NCI-H446 (cell line): ENCODE data around the gene MLN.
A peak's percentile ranks its signal among the peaks of the same experiment; 100 is the strongest.

ENCODE experiments used
- DNase-seq, 2 experiments: peaks; one replicate each; lab custom pipeline; 2025; lab: John Stamatoyannopoulos, UW

MLN gene

GRCh38 chr6:33788694-33789549 lies 14.9 kb downstream of the MLN start, which contains the start of gene LEMD2:
Gene LEMD2, minus strand, starts transcription at chr6:33789130. Its CDS starts 14 bp downstream, at chr6:33789116.
- peak; percentile 83 to 93 for DNase-seq

- DNase-seq: peak in 1 of 2 experiments; percentile 16
These were observed 15.7 kb downstream of the MLN start for GRCh38 chr6:33787954-33788693.

GRCh38 chr6:33787346-33787953 lies 16.4 kb downstream of the MLN start:
- no peak for DNase-seq

GRCh38 chr6:33786736-33787135 lies 17.1 kb downstream of the MLN start:
- no peak for DNase-seq

GRCh38 chr6:33785778-33786177 lies 18.0 kb downstream of the MLN start:
- no peak for DNase-seq

- DNase-seq: no peak
These were observed 19.0 kb downstream of the MLN start for GRCh38 chr6:33784787-33785186.

GRCh38 chr6:33783781-33784520 lies 19.9 kb downstream of the MLN start:
- no peak for DNase-seq

- DNase-seq: no peak
These were observed 21.2 kb downstream of the MLN start for GRCh38 chr6:33782561-33782960.

- no peak for DNase-seq
These were observed 22.4 kb downstream of the MLN start for GRCh38 chr6:33781131-33781975.

GRCh38 chr6:33779895-33780294 lies 23.9 kb downstream of the MLN start:
- DNase-seq: no peak

GRCh38 chr6:33779290-33779689 lies 24.5 kb downstream of the MLN start:
- DNase-seq: no peak

GRCh38 chr6:33778444-33779121 lies 25.2 kb downstream of the MLN start:
- no peak for DNase-seq

GRCh38 chr6:33777398-33778388 lies 26.1 kb downstream of the MLN start:
- DNase-seq: no peak

- no peak for DNase-seq
These were observed 27.0 kb downstream of the MLN start for GRCh38 chr6:33776764-33777163.

- no peak for DNase-seq
These were observed 27.6 kb downstream of the MLN start for GRCh38 chr6:33776186-33776585.

GRCh38 chr6:33774774-33775173 lies 29.0 kb downstream of the MLN start:
- DNase-seq: no peak

- no peak for DNase-seq
These were observed 30.8 kb downstream of the MLN start for GRCh38 chr6:33772902-33773472.

GRCh38 chr6:33772082-33772830 lies 31.5 kb downstream of the MLN start:
- DNase-seq: no peak
